ENCODE results near the gene DDX24. TPM values are rescaled to one million over a fixed set of nuclear protein-coding genes. Genes with fewer than 3 reads are reported as not detected.

Gene DDX24
- total RNA-seq, 6 experiments from 2014 or later, result 167 to 191 (median 187) TPM

GRCh38 chr14:94040796-94041195 lies 40.2 kb downstream of the DDX24 start:
- Mint-ChIP-seq H3K4me3 (no peak overlapping the region), H3K9me3 (no peaks in the 10 kb centered on the region), H3K36me3 (ENCODE audit: low read depth) (peaks cover 7% of the 10 kb centered on the region; the same call in 1 of the 2 replicates), H3K4me1 (ENCODE audit: low read depth) (peaks cover 39% of the 10 kb centered on the region), H3K27me3 (ENCODE audit: insufficient read depth) (peaks cover 4% of the 10 kb centered on the region), H3K27ac (no peak overlapping the region)
- no peak for DNase-seq
- TF ChIP-seq, protein P1, sequence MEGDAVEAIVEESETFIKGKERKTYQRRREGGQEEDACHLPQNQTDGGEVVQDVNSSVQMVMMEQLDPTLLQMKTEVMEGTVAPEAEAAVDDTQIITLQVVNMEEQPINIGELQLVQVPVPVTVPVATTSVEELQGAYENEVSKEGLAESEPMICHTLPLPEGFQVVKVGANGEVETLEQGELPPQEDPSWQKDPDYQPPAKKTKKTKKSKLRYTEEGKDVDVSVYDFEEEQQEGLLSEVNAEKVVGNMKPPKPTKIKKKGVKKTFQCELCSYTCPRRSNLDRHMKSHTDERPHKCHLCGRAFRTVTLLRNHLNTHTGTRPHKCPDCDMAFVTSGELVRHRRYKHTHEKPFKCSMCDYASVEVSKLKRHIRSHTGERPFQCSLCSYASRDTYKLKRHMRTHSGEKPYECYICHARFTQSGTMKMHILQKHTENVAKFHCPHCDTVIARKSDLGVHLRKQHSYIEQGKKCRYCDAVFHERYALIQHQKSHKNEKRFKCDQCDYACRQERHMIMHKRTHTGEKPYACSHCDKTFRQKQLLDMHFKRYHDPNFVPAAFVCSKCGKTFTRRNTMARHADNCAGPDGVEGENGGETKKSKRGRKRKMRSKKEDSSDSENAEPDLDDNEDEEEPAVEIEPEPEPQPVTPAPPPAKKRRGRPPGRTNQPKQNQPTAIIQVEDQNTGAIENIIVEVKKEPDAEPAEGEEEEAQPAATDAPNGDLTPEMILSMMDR (IDR thresholded peaks at IDR 0.05), result no peak

- no peak for DNase-seq
- Mint-ChIP-seq H3K4me1 (ENCODE audit: low read depth) (peaks cover 39% of the 10 kb centered on the region), H3K36me3 (ENCODE audit: low read depth) (peaks cover 5% of the 10 kb centered on the region; the same call in 1 of the 2 replicates), H3K9me3 (no peaks in the 10 kb centered on the region), H3K27me3 (ENCODE audit: insufficient read depth) (peaks cover 4% of the 10 kb centered on the region), H3K4me3 (no peak overlapping the region), H3K27ac (no peak overlapping the region)
- TF ChIP-seq, protein P1 (IDR thresholded peaks at IDR 0.05), result no peak
Observed at GRCh38 chr14:94040247-94040646, 40.8 kb downstream of the DDX24 start.

GRCh38 chr14:94038921-94039629 lies 41.9 kb downstream of the DDX24 start:
- TF ChIP-seq, protein P1 (IDR thresholded peaks at IDR 0.05), result no peak
- H3K36me3 Mint-ChIP-seq (ENCODE audit: low read depth), result no peaks in the 10 kb centered on the region
- no peak for DNase-seq
- no peaks in the 10 kb centered on the region for H3K9me3 Mint-ChIP-seq
- H3K27me3 Mint-ChIP-seq (ENCODE audit: insufficient read depth), result peaks cover 4% of the 10 kb centered on the region
- H3K4me3 Mint-ChIP-seq, result no peak overlapping the region
- peaks cover 39% of the 10 kb centered on the region for H3K4me1 Mint-ChIP-seq (ENCODE audit: low read depth)
- H3K27ac Mint-ChIP-seq, result no peak overlapping the region

GRCh38 chr14:94038510-94038909 lies 42.5 kb downstream of the DDX24 start:
- Mint-ChIP-seq H3K4me3 (no peak overlapping the region), H3K36me3 (ENCODE audit: low read depth) (no peaks in the 10 kb centered on the region), H3K27me3 (ENCODE audit: insufficient read depth) (peaks cover 4% of the 10 kb centered on the region; the same call in 1 of the 2 replicates), H3K9me3 (no peaks in the 10 kb centered on the region), H3K27ac (no peak overlapping the region), H3K4me1 (ENCODE audit: low read depth) (peaks cover 35% of the 10 kb centered on the region)
- DNase-seq, result no peak
- TF ChIP-seq, protein P1 (IDR thresholded peaks at IDR 0.05), result no peak

- Mint-ChIP-seq H3K9me3 (no peaks in the 10 kb centered on the region), H3K4me1 (ENCODE audit: low read depth) (peaks cover 31% of the 10 kb centered on the region), H3K27me3 (ENCODE audit: insufficient read depth) (peaks cover 4% of the 10 kb centered on the region; the same call in 1 of the 2 replicates), H3K36me3 (ENCODE audit: low read depth) (no peaks in the 10 kb centered on the region), H3K27ac (no peak overlapping the region), H3K4me3 (no peak overlapping the region)
- TF ChIP-seq, protein P1 (IDR thresholded peaks at IDR 0.05), result no peak
- no peak for DNase-seq
Observed at GRCh38 chr14:94037954-94038353, 43.0 kb downstream of the DDX24 start.
